ENCODE measurements around the gene TRIM59.
"Not testable (repeated sequence)": the region's sequence is repeated elsewhere in the genome, so short reads cannot be mapped to it uniquely, and the experiment has no call there.

The TRIM59 gene

GRCh38 chr3:160454995-160455394 lies 5.4 kb upstream of the TRIM59 start:
- no peak for DNase-seq

- not testable (repeated sequence) for DNase-seq
Measured at GRCh38 chr3:160452251-160452650, 2.7 kb upstream of the TRIM59 start.

- DNase-seq: no peak
Measured at GRCh38 chr3:160451602-160452001, 2.0 kb upstream of the TRIM59 start.

GRCh38 chr3:160450846-160451245 lies 1.3 kb upstream of the TRIM59 start:
- no peak for DNase-seq

- no peak for DNase-seq
Measured at GRCh38 chr3:160448845-160449635, 546 bp downstream of the TRIM59 start.

- no peak for DNase-seq
Measured at GRCh38 chr3:160447544-160447943, 2.0 kb downstream of the TRIM59 start.

GRCh38 chr3:160446522-160447056 lies 3.0 kb downstream of the TRIM59 start:
- DNase-seq: no peak

- DNase-seq: no peak
Measured at GRCh38 chr3:160445854-160446253, 3.7 kb downstream of the TRIM59 start.

GRCh38 chr3:160444411-160444810 lies 5.2 kb downstream of the TRIM59 start:
- DNase-seq: no peak

GRCh38 chr3:160440687-160441086 lies 8.9 kb downstream of the TRIM59 start:
- DNase-seq: no peak

- DNase-seq: no peak
Measured at GRCh38 chr3:160437083-160437455, 12.5 kb downstream of the TRIM59 start.

- no peak for DNase-seq
Measured at GRCh38 chr3:160435747-160436146, 13.8 kb downstream of the TRIM59 start.

GRCh38 chr3:160435095-160435494 lies 14.5 kb downstream of the TRIM59 start:
- no peak for DNase-seq

- no peak for DNase-seq
Measured at GRCh38 chr3:160434071-160434470, 15.5 kb downstream of the TRIM59 start.

GRCh38 chr3:160427832-160428424 lies 21.7 kb downstream of the TRIM59 start:
- no peak for DNase-seq

- no peak for DNase-seq
Measured at GRCh38 chr3:160417311-160417710, 32.3 kb downstream of the TRIM59 start.

GRCh38 chr3:160413613-160414248 lies 35.9 kb downstream of the TRIM59 start:
- peak; percentile 54 for DNase-seq

- DNase-seq: no peak
Measured at GRCh38 chr3:160412477-160412876, 37.1 kb downstream of the TRIM59 start.

- no peak for DNase-seq
Measured at GRCh38 chr3:160409812-160410610, 39.6 kb downstream of the TRIM59 start.

- no peak for DNase-seq
Measured at GRCh38 chr3:160403796-160404470, 45.7 kb downstream of the TRIM59 start.

- DNase-seq: no peak
Measured at GRCh38 chr3:160403028-160403545, 46.5 kb downstream of the TRIM59 start.
